HG02678 (cell line): ENCODE measurements around the gene LGALS7B.

Source experiments
- ATAC-seq: cut with Tn5 transposase; IDR thresholded peaks from one replicate; pipeline ENCODE4 v1.9.1; 2021; ENCODE audit warnings: mild to moderate bottlenecking, moderate library complexity; ENCODE audit not compliant: unreplicated experiment

Gene LGALS7B

DNA sequence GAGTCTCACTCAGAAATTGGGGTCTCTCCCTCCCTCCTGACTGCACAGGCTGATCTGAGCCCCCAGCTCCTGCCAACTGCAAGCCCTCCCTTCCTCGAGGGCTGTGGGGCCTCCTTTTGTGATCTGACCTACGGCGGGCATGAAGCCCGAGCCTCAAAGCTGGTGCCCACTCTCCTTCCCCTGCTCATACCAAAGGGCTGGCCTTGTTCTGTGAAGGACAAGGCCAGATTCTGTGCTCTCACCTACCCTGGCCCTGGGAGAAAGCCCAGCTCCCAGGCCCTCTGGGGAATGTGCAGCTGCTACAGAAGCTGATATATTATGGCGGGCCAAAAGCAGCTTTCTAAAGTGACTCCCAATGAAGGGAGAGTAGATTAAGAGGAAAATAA is 51.6 kb downstream of the LGALS7B start:
- no peak for ATAC-seq
